NCI-H774 (cell line): ENCODE results near the gene ANKRD39.
A peak's percentile ranks its signal among the peaks of the same experiment; 100 is the strongest.

Experiments
- DNase-seq: peaks from one replicate; lab custom pipeline; 2025; lab: John Stamatoyannopoulos, UW

Gene ANKRD39

GRCh38 chr2:96853321-96853720 lies 4.5 kb downstream of the ANKRD39 start:
- no peak for DNase-seq

DNA sequence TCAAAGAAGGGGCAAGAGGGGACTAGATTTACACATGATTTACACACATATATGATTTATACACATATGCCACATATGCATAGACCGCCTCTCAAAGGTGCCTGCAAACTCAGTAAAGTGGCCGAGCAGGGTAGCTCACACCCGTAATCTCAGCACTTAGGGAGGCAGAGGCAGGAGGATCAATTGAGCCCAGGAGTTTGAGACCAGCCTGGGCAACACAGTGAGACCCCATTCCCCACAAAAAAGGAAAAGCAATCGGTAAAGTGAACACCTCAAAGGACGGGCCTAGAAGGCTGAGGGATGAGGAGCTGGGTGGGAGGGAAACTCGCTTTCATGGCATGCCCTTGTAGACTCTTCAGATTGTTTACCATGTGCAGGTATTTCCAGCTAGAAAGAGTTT lies 5.1 kb downstream of the ANKRD39 start:
- DNase-seq = no peak

DNA sequence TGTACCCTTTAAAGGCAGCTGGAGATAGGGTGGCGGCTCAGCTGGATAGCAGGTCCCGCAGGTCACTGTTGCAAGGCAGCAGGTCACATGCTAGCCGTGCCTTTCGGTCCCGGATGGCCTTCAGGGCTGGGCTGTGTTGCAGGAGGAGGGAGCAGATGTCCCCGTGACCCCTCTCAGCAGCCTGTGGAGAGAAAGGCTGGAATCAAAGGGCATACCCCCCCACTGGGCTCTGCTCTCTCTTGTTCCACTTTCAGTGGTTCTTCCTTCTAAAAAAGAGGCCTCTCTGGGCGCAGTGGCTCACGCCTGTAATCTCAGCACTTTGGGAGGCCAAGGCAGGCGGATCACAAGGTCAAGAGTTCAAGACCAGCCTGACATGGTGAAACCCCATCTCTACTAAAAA lies 9.6 kb downstream of the ANKRD39 start:
- DNase-seq = no peak

DNA sequence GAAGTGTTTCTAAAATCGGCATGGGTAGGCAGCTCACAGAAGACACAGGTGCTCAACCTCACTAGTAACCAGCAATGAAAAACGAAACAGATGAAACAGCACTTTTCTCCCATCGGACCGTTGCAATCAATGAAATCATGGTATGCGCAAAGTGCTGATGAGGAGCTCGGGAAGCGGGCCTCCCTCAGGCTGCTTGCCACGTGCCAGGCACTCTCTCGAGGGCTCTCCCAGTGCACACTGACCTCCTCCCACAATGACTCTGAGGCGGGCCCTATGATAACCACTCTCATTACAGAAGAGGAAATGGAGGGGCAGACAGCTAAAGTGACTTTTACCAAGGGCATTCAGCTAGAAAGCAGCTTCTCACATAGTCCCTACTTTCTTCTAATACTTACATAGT lies 10.2 kb downstream of the ANKRD39 start:
- no peak for DNase-seq

GRCh38 chr2:96846825-96847224 lies 11.0 kb downstream of the ANKRD39 start:
- DNase-seq = no peak

DNA sequence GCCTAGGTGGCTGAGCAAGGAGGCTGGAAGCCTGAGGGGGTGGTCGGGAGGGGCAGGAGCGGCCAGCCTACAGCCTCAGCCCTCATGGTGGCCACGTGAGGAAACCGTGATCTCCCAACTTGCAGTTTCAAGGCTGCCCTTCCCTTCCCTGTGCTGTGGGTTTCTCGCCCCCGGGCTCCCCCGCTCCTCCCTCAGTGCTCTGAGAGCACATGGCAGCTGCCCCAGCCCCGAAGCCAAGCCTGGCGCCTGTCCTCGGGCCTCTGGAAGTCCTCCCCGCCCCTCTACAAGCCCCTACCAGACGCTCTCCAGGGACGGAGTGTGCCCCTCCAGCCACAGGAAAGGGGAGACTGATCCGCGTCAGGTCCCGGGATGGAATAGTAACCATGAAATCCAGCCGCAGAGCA lies 13.4 kb downstream of the ANKRD39 start:
- no peak for DNase-seq

- no peak for DNase-seq
Observed at GRCh38 chr2:96843538-96844268, 14.1 kb downstream of the ANKRD39 start, which contains the start of gene ANKRD23. Gene ANKRD23 (minus strand): TSS chr2:96844021. CDS start chr2:96843992, 29 bp downstream.

DNA sequence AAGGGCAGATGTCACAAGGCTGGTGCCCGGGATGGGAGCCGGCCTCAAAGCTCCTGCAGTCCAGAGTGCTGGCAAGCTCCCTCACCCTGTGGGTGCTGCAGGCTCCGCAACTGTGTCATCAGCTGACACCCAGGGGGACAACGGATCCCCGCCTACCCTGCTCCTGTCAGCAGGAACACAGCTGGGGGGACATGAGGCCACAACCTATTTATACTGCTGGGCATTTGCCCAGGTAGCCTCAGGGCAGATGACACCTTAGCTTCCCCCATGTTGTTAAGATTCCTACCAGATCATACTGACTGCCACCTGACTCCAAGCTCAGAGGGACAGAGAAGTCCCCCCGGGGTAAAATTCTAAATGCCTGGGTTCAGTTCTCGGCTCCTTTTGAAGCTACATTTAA lies 15.2 kb downstream of the ANKRD39 start:
- DNase-seq = no peak

DNA sequence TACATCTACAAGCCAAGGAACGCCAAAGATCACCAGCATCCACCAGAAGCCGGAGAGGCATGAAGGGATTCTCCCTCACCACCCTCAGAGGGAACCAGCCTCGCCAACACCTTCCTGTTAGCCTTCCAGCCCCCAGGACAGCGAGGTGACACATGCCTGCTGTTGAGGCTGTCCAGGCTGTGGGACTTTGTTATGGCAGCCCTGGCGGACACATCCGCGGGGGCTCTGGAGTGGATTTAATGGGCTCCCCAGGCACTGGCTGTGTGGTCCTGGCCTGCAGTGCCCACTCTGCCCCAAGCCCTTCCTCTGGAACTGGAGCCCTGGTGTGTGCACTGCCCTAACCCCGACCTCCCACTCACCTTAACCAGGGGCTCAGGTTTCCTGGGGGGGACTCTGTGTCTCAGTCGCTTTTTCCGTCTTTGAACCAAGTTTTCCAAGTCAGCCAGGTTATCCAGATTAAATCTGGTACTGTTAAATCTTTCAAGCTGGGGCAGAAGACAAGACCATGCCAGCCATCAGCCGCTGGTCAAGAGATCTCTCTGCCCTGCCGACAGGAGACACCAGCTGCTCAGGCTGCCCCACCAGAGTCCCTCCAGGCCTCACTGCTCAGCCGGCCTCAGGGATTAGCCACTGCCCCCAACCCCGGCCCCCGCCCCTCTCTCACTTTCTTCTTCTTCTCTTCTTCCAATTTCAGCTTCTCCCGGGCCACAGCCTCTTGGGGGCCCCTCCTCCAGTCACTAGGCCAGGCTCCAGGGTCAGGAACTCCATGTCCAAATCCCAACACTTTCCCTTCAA lies 15.9 kb downstream of the ANKRD39 start:
- no peak for DNase-seq

- DNase-seq = no peak
Observed at GRCh38 chr2:96839875-96840850, 17.7 kb downstream of the ANKRD39 start.

GRCh38 chr2:96839293-96839874 lies 18.4 kb downstream of the ANKRD39 start:
- no peak for DNase-seq

GRCh38 chr2:96838345-96839292 lies 19.2 kb downstream of the ANKRD39 start:
- DNase-seq = no peak

- no peak for DNase-seq
Observed at GRCh38 chr2:96837575-96837974, 20.2 kb downstream of the ANKRD39 start.

GRCh38 chr2:96835830-96836229 lies 22.0 kb downstream of the ANKRD39 start:
- no peak for DNase-seq

DNA sequence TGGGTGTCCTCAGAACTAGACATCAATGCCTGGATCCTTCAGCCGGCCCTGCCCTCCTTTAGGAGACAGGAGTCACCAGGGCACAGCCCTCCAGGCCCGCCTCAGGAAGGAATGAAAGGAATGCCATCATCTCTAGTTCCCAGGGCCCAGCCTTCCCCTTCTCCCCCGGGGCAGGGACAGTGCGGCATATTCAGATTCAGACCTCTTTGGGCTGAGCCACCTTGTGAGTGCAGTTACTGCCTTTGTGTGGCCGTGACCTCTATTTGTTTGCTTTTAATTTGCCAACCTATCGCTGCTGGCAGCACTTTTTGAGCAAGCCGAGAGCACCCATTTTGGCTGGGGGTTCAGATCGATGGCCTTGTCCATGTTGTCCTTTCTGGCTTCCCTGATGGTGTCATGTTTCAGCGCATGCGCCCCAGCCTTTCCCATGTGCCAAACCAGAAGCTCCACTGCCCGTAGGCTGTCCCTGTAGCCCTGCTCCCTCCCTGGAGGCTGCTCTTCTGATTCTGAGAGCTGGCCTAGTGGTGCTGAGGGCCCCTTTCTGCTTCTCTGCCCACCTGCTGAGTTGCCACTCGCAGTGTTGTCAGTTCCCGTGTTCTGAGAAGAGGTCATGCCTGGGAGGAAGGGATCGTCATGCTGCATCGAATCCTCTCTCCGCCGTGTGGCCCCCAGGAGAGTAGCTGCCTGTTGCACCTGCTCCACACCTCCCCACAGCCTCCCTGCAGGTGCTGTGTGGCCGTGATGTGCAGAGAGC lies 24.9 kb downstream of the ANKRD39 start:
- DNase-seq = peak; percentile 82

GRCh38 chr2:96832408-96832753 lies 25.4 kb downstream of the ANKRD39 start:
- no peak for DNase-seq

DNA sequence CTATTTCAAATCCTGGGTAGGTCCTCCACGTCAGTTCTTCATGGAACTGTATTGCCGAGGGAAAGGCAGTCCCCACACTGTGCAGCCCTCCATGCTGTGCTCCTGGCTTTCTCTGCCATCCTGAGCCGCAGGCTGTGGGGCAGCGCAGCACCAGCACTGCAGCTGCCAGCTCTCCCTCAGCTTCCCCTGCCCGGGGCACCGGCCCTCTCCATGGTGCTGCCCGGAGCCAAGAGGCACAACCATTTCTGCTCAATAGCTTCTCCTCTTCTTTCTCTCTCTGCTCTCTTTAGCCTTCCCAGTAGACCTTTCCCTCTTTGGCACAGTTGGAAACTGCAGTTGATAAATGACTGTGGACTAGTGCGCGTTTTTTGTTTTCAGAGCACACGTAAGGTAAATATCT lies 26.1 kb downstream of the ANKRD39 start:
- DNase-seq = no peak

DNA sequence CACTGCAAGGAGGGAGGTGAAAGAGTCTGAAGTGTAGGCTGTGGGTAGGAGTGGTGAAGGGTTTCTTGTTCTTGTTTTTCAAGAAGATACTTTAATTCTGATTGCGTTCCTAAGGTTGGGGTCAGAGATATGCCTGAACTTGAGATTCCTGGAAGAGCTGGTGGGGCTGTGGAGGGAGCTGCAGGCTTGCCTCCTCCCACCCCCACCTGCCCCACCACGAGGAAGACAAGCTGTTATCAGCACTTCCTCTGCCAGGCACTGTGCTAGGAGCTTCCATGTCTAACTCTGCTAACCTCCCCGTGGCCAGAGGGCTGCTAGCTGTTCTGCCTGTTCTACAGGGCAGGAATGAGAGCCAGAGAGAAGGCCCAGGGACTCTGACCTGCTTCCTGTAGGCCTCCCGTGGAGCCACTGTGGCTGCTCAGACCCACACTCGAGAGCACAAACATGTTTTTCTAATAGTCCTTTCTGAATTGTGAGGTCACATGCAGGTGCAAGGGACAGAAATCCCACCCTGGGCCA lies 27.7 kb downstream of the ANKRD39 start:
- no peak for DNase-seq

DNA sequence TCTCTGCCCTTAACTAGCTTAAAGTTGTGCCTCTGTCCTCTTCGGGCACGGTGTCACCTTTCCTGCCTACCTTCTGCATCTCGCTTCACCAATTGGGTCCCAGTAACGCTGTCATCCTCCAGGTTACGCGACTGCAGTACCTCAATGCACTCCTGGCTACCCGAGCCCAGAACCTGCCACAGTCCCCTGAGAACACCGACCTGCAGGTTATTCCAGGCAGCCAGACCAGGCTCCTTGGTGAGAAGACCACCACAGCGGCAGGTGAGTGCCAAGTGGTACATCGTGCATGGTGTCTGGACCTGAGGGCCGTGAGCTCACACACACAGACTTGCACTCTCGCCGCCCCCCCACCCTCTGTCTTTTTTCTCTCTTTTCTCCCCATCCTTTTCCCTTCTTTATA lies 28.9 kb downstream of the ANKRD39 start:
- no peak for DNase-seq

- no peak for DNase-seq
Observed at GRCh38 chr2:96828436-96828835, 29.4 kb downstream of the ANKRD39 start.
